HS-5 (cell line): ENCODE measurements around the gene ERCC5.

Source experiments
- DNase-seq: peaks from one replicate; pipeline ENCODE4 v3.0.0-alpha.2; 2012; ENCODE audit warnings: low read depth

The ERCC5 gene

DNA sequence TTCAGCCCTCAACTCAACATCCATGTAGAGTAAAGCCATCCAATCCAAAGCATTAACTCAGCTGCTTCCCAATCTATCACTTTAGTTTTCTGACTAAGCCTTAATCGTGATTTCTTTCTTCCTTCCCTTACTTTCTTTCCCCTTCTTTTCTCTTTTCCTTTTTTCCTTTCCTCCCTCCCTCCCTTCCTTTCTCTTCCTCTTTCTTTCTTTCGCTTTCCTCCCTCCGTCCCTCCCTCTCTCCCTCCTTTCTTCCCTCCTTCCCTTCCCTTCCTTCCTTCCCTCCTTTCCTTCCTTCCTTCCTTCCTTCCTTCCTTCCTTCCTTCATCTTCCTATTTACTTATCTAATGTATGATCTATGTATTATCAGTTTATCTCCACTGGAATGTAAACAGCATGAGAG lies 71.2 kb downstream of the ERCC5 start:
- DNase-seq, result no peak

DNA sequence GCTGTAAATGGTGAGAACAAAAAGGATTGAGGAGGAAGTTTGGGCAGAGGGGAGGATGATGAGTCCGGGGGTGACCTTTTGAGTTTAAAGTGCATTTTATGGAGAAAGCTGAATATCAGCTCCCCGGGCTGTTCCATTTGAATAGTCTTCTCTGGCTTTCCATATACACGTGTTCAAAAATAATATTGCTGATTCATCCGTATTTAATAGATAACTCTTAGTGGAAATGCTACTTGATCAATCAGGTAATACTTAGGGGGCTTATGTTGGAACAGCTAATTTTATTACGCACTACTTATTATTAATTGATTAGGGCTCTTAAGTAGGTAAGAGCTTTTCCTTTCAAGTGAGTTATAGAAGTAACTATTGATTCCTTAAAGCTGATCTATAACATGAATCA lies 76.4 kb downstream of the ERCC5 start:
- no peak for DNase-seq
